Liver (tissue), 2 donors: ENCODE data around the gene TAAR8.

Experiments used
- YY1 ChIP-seq: IDR thresholded peaks from 2 replicates; pipeline ENCODE4 v1.6.1; 2016; ENCODE audit warnings: antibody characterized with exemption, mild to moderate bottlenecking
- TF ChIP-seq, protein P1 (sequence below): fragments of 150-350 bp; IDR thresholded peaks from 2 replicates; pipeline ENCODE4 v1.5.1; 2017; ENCODE audit warnings: improper control_type of control experiment, low read depth, low read length; ENCODE audit not compliant: missing input control
- TF ChIP-seq, protein P2 (sequence below): IDR thresholded peaks from 2 replicates; pipeline ENCODE4 v1.6.1; 2016; ENCODE audit warnings: antibody characterized with exemption, mild to moderate bottlenecking
- donor health status: healthy.

DNA sequence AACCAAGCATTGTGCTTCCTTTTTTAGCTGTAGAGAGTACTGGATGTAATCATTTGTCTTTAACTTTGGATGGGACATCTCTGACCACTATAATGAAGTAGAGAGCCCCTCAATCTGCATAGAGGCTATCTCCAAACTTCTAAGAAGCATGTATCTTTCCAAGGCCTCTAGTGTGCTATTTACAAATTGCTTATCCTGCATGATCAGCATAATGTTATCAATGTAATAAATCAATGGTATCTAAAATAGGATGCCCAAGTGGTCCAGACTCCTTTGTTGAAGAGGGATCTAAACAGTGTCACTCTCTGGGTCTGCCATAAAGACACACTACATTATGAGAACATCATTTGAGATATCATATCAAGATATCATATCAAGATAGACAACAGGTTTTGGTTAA is 7.6 kb upstream of the TAAR8 start:
- TF ChIP-seq, protein P1, sequence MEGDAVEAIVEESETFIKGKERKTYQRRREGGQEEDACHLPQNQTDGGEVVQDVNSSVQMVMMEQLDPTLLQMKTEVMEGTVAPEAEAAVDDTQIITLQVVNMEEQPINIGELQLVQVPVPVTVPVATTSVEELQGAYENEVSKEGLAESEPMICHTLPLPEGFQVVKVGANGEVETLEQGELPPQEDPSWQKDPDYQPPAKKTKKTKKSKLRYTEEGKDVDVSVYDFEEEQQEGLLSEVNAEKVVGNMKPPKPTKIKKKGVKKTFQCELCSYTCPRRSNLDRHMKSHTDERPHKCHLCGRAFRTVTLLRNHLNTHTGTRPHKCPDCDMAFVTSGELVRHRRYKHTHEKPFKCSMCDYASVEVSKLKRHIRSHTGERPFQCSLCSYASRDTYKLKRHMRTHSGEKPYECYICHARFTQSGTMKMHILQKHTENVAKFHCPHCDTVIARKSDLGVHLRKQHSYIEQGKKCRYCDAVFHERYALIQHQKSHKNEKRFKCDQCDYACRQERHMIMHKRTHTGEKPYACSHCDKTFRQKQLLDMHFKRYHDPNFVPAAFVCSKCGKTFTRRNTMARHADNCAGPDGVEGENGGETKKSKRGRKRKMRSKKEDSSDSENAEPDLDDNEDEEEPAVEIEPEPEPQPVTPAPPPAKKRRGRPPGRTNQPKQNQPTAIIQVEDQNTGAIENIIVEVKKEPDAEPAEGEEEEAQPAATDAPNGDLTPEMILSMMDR = no peak
- TF ChIP-seq, protein P2, sequence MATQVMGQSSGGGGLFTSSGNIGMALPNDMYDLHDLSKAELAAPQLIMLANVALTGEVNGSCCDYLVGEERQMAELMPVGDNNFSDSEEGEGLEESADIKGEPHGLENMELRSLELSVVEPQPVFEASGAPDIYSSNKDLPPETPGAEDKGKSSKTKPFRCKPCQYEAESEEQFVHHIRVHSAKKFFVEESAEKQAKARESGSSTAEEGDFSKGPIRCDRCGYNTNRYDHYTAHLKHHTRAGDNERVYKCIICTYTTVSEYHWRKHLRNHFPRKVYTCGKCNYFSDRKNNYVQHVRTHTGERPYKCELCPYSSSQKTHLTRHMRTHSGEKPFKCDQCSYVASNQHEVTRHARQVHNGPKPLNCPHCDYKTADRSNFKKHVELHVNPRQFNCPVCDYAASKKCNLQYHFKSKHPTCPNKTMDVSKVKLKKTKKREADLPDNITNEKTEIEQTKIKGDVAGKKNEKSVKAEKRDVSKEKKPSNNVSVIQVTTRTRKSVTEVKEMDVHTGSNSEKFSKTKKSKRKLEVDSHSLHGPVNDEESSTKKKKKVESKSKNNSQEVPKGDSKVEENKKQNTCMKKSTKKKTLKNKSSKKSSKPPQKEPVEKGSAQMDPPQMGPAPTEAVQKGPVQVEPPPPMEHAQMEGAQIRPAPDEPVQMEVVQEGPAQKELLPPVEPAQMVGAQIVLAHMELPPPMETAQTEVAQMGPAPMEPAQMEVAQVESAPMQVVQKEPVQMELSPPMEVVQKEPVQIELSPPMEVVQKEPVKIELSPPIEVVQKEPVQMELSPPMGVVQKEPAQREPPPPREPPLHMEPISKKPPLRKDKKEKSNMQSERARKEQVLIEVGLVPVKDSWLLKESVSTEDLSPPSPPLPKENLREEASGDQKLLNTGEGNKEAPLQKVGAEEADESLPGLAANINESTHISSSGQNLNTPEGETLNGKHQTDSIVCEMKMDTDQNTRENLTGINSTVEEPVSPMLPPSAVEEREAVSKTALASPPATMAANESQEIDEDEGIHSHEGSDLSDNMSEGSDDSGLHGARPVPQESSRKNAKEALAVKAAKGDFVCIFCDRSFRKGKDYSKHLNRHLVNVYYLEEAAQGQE = no peak
- no peak for TF ChIP-seq YY1
